MG63 (cell line): ENCODE measurements around the gene CD300LB. TPM values are rescaled to one million over a fixed set of nuclear protein-coding genes. Genes with fewer than 3 reads are reported as not detected.

Source experiments
- DNase-seq: peaks from one replicate; pipeline ENCODE4 v3.0.0-alpha.2; 2020
- H3K27me3 ChIP-seq: fragments of 250-450 bp; sonication (Bioruptor Pico); 2 replicates; pipeline ENCODE4 v1.5.1; 2020; ENCODE audit warnings: mild to moderate bottlenecking, moderate library complexity
- H3K36me3 ChIP-seq: fragments of 250-450 bp; sonication (Bioruptor Pico); 2 replicates; pipeline ENCODE4 v1.5.1; 2020; ENCODE audit warnings: mild to moderate bottlenecking, moderate library complexity
- H3K4me3 ChIP-seq: fragments of 250-450 bp; sonication (Bioruptor Pico); 2 replicates; pipeline ENCODE4 v1.5.1; 2020; ENCODE audit warnings: mild to moderate bottlenecking, moderate library complexity
- H3K9me3 ChIP-seq: fragments of 250-450 bp; sonication (Bioruptor Pico); 2 replicates; pipeline ENCODE4 v1.5.1; 2020; ENCODE audit warnings: mild to moderate bottlenecking, moderate library complexity
- total RNA-seq: library from RNA; depleted of rRNA; stranded (reverse); fragments of >200 nt; shearing (Covaris generic); gene quantifications from 2 replicates; pipeline ENCODE4 v1.2.3, GENCODE V29; 2014; ENCODE audit warnings: low replicate concordance; rRNA removed

The CD300LB gene
- total RNA-seq, 1 experiment from 2014 or later = not detected

DNA sequence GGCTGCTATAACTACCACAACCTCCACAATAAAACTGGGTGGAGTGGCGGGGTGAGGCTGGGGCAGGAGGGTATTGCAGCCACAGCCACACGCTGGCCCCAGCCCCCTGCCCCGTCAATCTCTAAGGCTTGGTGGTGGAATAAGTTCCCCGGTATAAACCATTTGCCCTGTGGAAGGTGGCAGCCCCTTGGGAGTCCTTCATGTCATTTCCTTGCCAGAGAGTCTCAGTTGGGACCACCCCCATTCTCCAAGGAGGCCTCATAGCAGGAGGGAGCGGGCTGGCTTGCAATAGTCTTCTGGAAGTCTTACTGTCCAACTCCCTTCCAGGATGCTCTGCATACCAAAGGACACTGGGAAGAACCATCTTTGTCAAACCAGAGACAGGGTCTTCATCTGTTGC is 45.4 kb downstream of the CD300LB start:
- H3K9me3 ChIP-seq = no peaks in the 10 kb centered on the region
- DNase-seq = no peak
- H3K27me3 ChIP-seq = no peaks in the 10 kb centered on the region
- H3K4me3 ChIP-seq = no peak overlapping the region
- no peaks in the 10 kb centered on the region for H3K36me3 ChIP-seq

DNA sequence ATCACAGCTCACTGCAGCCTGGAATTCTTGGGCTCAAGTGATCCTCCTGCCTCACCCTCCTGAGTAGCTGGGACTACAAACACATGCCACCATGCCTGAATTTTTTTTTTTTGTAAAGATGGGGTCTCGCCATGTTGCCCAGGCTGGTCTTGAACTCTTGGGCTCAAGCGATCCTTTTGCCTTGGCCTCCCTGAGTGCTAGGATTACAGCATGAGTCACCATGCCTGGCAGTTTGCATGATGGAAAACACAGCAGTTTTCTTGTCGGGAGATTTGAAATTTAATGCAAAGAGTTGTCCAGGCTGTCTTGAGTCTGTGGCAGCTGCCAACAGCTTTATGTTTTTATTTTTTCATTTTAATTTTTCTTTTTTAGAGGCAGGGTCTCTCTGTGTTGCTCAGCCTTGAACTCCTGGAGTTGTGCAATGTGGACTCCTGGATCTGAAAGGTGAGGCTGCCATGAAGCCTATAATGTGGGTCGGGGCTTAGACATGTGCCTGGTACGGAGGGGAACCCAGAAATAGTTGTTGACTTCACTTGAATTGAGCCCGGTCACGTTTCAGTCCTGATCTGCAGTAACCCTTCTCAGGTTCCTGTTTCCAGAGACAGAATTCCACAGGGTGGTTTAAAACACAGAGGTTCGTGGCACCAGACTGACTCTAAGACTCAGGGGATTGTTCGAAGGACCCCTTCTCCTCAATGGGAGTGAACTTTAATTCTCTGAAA is 46.1 kb downstream of the CD300LB start:
- peak; percentile 14 for DNase-seq
- Histone ChIP-seq H3K36me3 (no peaks in the 10 kb centered on the region), H3K27me3 (no peaks in the 10 kb centered on the region)

DNA sequence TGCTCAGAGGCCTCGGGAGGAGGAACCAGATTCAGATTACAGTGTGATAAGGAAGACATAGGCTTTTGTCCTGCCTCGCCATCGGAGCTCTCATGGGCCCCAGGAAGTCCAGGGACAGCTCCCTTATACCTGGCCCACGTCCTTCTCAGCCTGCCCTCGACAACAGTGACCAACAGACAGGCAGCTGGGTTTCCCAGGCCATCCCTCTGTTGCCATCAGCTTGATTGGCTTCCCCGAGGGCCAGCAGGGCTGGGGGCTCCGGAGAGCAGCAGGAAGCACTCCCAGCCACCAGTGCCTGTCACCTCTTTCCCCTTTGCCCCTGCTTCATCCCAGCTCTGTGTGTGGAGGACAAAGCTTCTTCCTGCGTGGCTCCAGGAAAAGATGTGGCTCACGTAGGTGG is 47.2 kb downstream of the CD300LB start:
- DNase-seq = no peak
- no peak overlapping the region for H3K4me3 ChIP-seq
- no peaks in the 10 kb centered on the region for H3K9me3 ChIP-seq
- no peaks in the 10 kb centered on the region for H3K27me3 ChIP-seq
- no peaks in the 10 kb centered on the region for H3K36me3 ChIP-seq

More for the DNA sequence above, 46.1 kb downstream of the CD300LB start:
- Histone ChIP-seq H3K9me3 (no peaks in the 10 kb centered on the region), H3K4me3 (no peak overlapping the region)

DNA sequence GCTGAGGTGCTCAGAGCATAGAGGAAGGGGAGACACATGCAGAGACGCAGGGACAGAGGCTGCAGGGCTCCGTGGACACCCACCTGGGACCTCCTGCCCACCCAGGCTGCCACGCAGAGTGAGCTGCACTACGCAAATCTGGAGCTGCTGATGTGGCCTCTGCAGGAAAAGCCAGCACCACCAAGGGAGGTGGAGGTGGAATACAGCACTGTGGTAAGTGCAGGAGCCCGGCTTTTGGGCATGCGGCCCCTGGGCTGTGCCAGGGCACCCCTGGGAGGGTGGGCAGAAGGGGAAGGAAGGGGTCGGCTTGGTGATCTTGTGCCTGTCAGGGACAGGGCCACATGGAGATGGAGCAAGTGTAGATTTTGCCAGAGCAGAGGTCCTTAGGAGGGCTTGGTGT is 49.7 kb downstream of the CD300LB start:
- DNase-seq = no peak
- Histone ChIP-seq H3K36me3 (no peaks in the 10 kb centered on the region), H3K9me3 (no peaks in the 10 kb centered on the region), H3K4me3 (no peak overlapping the region), H3K27me3 (no peaks in the 10 kb centered on the region)

DNA sequence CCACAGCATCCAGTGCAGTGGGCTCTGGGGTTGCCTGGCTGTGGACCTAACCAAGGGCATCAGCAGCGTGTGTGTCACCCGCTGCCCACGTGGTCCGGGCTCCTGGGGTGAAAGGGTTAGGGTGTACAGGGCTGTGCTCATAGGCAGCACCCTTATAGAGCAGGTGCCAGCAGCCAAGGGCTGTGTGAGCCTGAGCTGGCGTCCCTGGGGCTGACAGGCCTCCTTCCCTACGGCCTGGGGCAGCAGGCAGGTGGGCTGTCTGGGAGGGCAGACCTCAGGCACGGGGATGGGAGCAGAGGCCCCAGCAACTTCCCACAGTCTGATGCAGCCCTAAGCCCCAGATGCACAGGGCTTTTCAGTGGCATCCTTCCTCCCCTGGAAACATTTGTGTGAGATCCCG is 51.0 kb downstream of the CD300LB start:
- H3K36me3 ChIP-seq = no peaks in the 10 kb centered on the region
- no peaks in the 10 kb centered on the region for H3K9me3 ChIP-seq
- DNase-seq = no peak
- H3K27me3 ChIP-seq = no peaks in the 10 kb centered on the region
- H3K4me3 ChIP-seq = no peak overlapping the region

- DNase-seq = no peak
- Histone ChIP-seq H3K4me3 (no peak overlapping the region), H3K36me3 (no peaks in the 10 kb centered on the region), H3K27me3 (no peaks in the 10 kb centered on the region), H3K9me3 (no peaks in the 10 kb centered on the region)
Observed at GRCh38 chr17:74478420-74479100, 52.7 kb downstream of the CD300LB start.

GRCh38 chr17:74477411-74477810 is 53.9 kb downstream of the CD300LB start:
- no peaks in the 10 kb centered on the region for H3K27me3 ChIP-seq
- H3K36me3 ChIP-seq = no peaks in the 10 kb centered on the region
- H3K4me3 ChIP-seq = no peak overlapping the region
- DNase-seq = no peak
- H3K9me3 ChIP-seq = no peaks in the 10 kb centered on the region

DNA sequence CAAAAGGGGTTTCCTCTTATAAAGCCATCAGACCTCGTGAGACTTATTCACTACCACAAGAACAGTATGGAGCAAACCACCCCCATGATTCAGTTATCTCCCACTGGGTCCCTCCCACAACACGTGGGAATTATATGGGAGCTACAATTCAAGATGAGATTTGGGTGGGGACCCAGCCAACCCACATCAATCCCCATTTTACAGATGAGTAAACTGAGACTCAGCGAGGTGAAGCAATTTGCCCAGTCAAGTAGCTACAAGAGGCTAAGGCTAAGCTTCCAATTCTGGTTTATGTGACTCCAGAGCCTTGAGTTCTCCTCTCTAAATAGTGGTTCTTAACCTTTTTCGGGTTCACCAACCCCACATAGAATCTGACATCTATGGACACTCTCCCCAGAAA is 56.1 kb downstream of the CD300LB start:
- Histone ChIP-seq H3K9me3 (no peaks in the 10 kb centered on the region), H3K36me3 (no peaks in the 10 kb centered on the region), H3K27me3 (no peaks in the 10 kb centered on the region), H3K4me3 (no peak overlapping the region)
- DNase-seq = no peak

DNA sequence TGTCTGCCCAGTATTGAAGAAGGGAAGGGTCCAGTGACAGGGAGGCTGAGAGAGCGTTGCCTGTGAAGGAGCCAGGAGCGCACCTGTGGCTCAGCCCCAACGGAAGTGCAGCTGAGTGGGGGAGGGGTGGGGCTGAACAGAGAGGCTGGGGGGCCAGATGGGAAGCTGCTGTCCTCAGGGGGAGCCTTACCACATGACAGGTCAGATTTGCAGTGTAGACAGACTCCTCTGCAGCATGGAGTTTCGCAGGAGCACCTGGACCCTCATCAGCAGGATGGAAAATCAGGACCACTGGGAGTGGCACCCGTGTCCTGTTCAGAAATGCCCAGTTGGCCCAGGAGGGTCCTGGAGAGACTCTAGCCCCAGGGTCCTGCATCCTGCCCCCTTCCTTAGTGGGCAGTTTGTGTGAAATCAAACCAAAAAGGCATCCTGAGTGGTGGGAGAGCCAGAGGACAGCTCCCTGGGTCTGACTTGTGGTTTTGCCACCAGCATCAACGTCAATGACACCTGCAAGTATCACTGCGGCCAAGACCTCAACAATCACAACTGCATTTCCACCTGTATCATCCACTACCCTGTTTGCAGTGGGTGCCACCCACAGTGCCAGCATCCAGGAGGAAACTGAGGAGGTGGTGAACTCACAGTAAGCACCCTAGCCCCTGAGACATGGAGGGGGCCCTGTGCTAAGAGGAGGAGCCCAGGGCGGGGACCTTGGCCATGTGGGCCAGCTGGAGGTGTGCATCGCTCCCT is 57.1 kb downstream of the CD300LB start:
- DNase-seq = no peak
- Histone ChIP-seq H3K36me3 (no peaks in the 10 kb centered on the region), H3K27me3 (no peaks in the 10 kb centered on the region; the same call in 1 of the 2 replicates), H3K4me3 (no peak overlapping the region), H3K9me3 (no peaks in the 10 kb centered on the region)

- Histone ChIP-seq H3K9me3 (no peaks in the 10 kb centered on the region), H3K27me3 (no peaks in the 10 kb centered on the region; the same call in 1 of the 2 replicates), H3K36me3 (no peaks in the 10 kb centered on the region), H3K4me3 (no peak overlapping the region)
- DNase-seq = no peak
Observed at GRCh38 chr17:74473294-74473693, 58.0 kb downstream of the CD300LB start.

DNA sequence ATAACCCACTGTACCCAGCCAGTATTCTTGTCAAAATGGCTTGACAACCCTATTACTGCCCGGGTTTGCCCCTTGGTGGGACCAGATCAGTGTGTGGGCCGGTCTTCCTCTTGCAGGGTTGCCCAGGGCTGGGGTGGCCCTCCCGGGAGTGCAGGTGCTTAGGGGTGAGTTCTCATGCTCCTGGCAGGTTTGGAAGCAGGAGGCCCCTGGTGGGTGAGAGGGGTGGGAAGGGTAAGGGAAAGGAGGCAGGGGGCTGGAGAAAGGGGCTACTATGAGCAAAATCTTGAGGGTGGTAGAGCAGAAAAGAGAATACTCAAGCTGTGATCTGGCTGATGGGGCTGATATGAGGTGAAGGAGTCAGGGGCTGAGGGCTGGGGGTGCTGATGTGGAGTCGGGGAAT is 58.4 kb downstream of the CD300LB start:
- Histone ChIP-seq H3K9me3 (no peaks in the 10 kb centered on the region), H3K36me3 (no peaks in the 10 kb centered on the region), H3K4me3 (no peak overlapping the region), H3K27me3 (no peaks in the 10 kb centered on the region; the same call in 1 of the 2 replicates)
- DNase-seq = no peak

GRCh38 chr17:74471341-74471740 is 59.9 kb downstream of the CD300LB start:
- DNase-seq = no peak
- H3K4me3 ChIP-seq = no peak overlapping the region
- no peaks in the 10 kb centered on the region; the same call in 1 of the 2 replicates for H3K27me3 ChIP-seq

More at GRCh38 chr17:74471341-74471740, 59.9 kb downstream of the CD300LB start:
- no peaks in the 10 kb centered on the region for H3K36me3 ChIP-seq
- no peaks in the 10 kb centered on the region for H3K9me3 ChIP-seq

Other genes starting within 250 kb of the CD300LB start
- gene KIF19, start 205.2 kb downstream of the CD300LB start, total RNA-seq = not detected in 2 replicates
- not detected in 2 replicates for gene BTBD17, start 169.6 kb downstream of the CD300LB start, total RNA-seq
- gene GPR142, start 164.0 kb downstream of the CD300LB start, total RNA-seq = not detected in 2 replicates
- 10.4 and 18.5 TPM in 2 replicates for gene GPRC5C, start 99.4 kb downstream of the CD300LB start, total RNA-seq
- gene CD300A, start 64.8 kb downstream of the CD300LB start, total RNA-seq = not detected in 2 replicates
- gene CD300C, start 14.6 kb upstream of the CD300LB start, total RNA-seq = 0.52 TPM in 1 of 2 replicates, not detected in the other
- not detected in 2 replicates for gene CD300H, start 36.0 kb upstream of the CD300LB start, total RNA-seq
- gene CD300LD, start 60.8 kb upstream of the CD300LB start, total RNA-seq = not detected in 2 replicates
- gene CD300E, start 92.3 kb upstream of the CD300LB start, total RNA-seq = not detected in 2 replicates
- gene CD300LF, start 181.4 kb upstream of the CD300LB start, total RNA-seq = not detected in 2 replicates
- not detected in 2 replicates for gene RAB37, start 205.8 kb upstream of the CD300LB start, total RNA-seq
- gene NHERF1, start 217.2 kb upstream of the CD300LB start, total RNA-seq = 110 and 150 TPM in 2 replicates
- gene NAT9, start 244.9 kb upstream of the CD300LB start, total RNA-seq = 46.8 and 51.6 TPM in 2 replicates